ENCODE results near the gene RELN. TPM values are rescaled to one million over a fixed set of nuclear protein-coding genes. Genes with fewer than 3 reads are reported as not detected.
"Not testable (repeated sequence)": the region's sequence is repeated elsewhere in the genome, so short reads cannot be mapped to it uniquely, and the experiment has no call there.

Gene RELN
- total RNA-seq, 1 donor from 2014 or later: not detected

GRCh38 chr7:103791894-103792293 lies 197.6 kb downstream of the RELN start:
- Mint-ChIP-seq H3K4me3 (no peak overlapping the region), H3K9me3 (peaks cover 2% of the 10 kb centered on the region), H3K4me1 (no peaks in the 10 kb centered on the region), H3K27me3 (no peaks in the 10 kb centered on the region), H3K27ac (no peak overlapping the region), H3K36me3 (ENCODE audit: low read depth) (no peaks in the 10 kb centered on the region)
- POLR2A ChIA-PET: no interaction called here
- DNase-seq (no peak), ATAC-seq (ENCODE audit: low read depth) (no peak)
- TF ChIP-seq CTCF (IDR thresholded peaks at IDR 0.05): no peak
- intact Hi-C loops (cut with micrococcal nuclease): no loop called here
- CTCF ChIA-PET: no interaction called here

GRCh38 chr7:103787041-103787440 lies 202.4 kb downstream of the RELN start:
- H3K4me3 Mint-ChIP-seq; ATAC-seq (ENCODE audit: low read depth); H3K27ac Mint-ChIP-seq; H3K27me3 Mint-ChIP-seq; POLR2A ChIA-PET; DNase-seq; CTCF ChIA-PET; H3K36me3 Mint-ChIP-seq (ENCODE audit: low read depth); intact Hi-C loops (cut with micrococcal nuclease); H3K4me1 Mint-ChIP-seq; H3K9me3 Mint-ChIP-seq: not testable (repeated sequence)

GRCh38 chr7:103784646-103785286 lies 204.7 kb downstream of the RELN start:
- ChIA-PET POLR2A (no interaction called here), CTCF (no interaction called here)
- intact Hi-C loops (cut with micrococcal nuclease): no loop called here
- ATAC-seq (ENCODE audit: low read depth) (no peak), DNase-seq (no peak)
- Mint-ChIP-seq H3K4me1 (no peaks in the 10 kb centered on the region), H3K27ac (no peak overlapping the region), H3K27me3 (no peaks in the 10 kb centered on the region), H3K4me3 (no peak overlapping the region), H3K36me3 (ENCODE audit: low read depth) (no peaks in the 10 kb centered on the region), H3K9me3 (peaks cover 4% of the 10 kb centered on the region)
- no peak for TF ChIP-seq CTCF (IDR thresholded peaks at IDR 0.05)

- no peak for TF ChIP-seq CTCF (IDR thresholded peaks at IDR 0.05)
- Mint-ChIP-seq H3K4me1 (no peaks in the 10 kb centered on the region), H3K9me3 (no peaks in the 10 kb centered on the region), H3K36me3 (ENCODE audit: low read depth) (no peaks in the 10 kb centered on the region), H3K27me3 (peaks cover 3% of the 10 kb centered on the region), H3K4me3 (no peak overlapping the region), H3K27ac (no peak overlapping the region)
- intact Hi-C loops (cut with micrococcal nuclease): no loop called here
- ATAC-seq (ENCODE audit: low read depth) (no peak), DNase-seq (no peak)
- CTCF ChIA-PET: no interaction called here
- POLR2A ChIA-PET: no interaction called here
Observed at GRCh38 chr7:103781409-103781808, 208.0 kb downstream of the RELN start.

GRCh38 chr7:103780561-103780960 lies 208.9 kb downstream of the RELN start:
- CTCF ChIA-PET: not testable (repeated sequence)

GRCh38 chr7:103777440-103777839 lies 212.0 kb downstream of the RELN start:
- CTCF ChIA-PET: no interaction called here
- ATAC-seq (ENCODE audit: low read depth): no peak
- no peak for DNase-seq
- TF ChIP-seq CTCF (IDR thresholded peaks at IDR 0.05): no peak
- Mint-ChIP-seq H3K27me3 (peaks cover 3% of the 10 kb centered on the region), H3K36me3 (ENCODE audit: low read depth) (no peaks in the 10 kb centered on the region), H3K27ac (no peak overlapping the region), H3K9me3 (no peaks in the 10 kb centered on the region), H3K4me3 (no peak overlapping the region), H3K4me1 (peaks cover 2% of the 10 kb centered on the region)
- POLR2A ChIA-PET: no interaction called here
- intact Hi-C loops (cut with micrococcal nuclease): no loop called here

More at GRCh38 chr7:103780561-103780960, 208.9 kb downstream of the RELN start:
- ATAC-seq (ENCODE audit: low read depth); H3K36me3 Mint-ChIP-seq (ENCODE audit: low read depth); H3K27me3 Mint-ChIP-seq; H3K4me3 Mint-ChIP-seq; POLR2A ChIA-PET; H3K9me3 Mint-ChIP-seq; H3K4me1 Mint-ChIP-seq; H3K27ac Mint-ChIP-seq; DNase-seq; intact Hi-C loops (cut with micrococcal nuclease): not testable (repeated sequence)

Data from activated B cell treated with CpG ODN at 0.5 μM for 24 hours (primary cell).